Kidney (tissue), 14 donors: Measurements from ENCODE around the gene EIF4A2. TPM values are rescaled to one million over a fixed set of nuclear protein-coding genes. Genes with fewer than 3 reads are reported as not detected.
A peak's percentile ranks its signal among the peaks of the same experiment; 100 is the strongest.

Experiments
- DNase-seq, 5 donors: peaks; one replicate each; pipeline ENCODE4 v3.0.0-alpha.2; 2013 to 2020
- FAIRE-seq: peaks from 2 replicates; lab custom pipeline; 2012; peaks lifted over from hg19 to GRCh38; lab: Jason Lieb, UNC
- H3K27ac ChIP-seq, 2 donors: one replicate each; pipeline ENCODE4 v1.7.0; 2013; ENCODE audit warnings: low read depth in 2 of 2, low read length in 2 of 2, inconsistent platforms in 1 of 2
- H3K27me3 ChIP-seq: one replicate; pipeline ENCODE4 v1.7.1; 2013; ENCODE audit warnings: low read length, inconsistent platforms; ENCODE audit not compliant: control insufficient read depth, insufficient read depth
- H3K36me3 ChIP-seq, 3 donors: one replicate each; pipeline versions ENCODE4 v1.7.0 to v1.7.1; 2013; ENCODE audit warnings: low read length in 3 of 3, control low read depth in 1 of 3, inconsistent platforms in 1 of 3; ENCODE audit not compliant: insufficient read depth in 3 of 3, control insufficient read depth in 2 of 3
- H3K4me1 ChIP-seq, 3 donors: one replicate each; pipeline versions ENCODE4 v1.7.0 to v1.7.1; 2013; ENCODE audit warnings: low read length in 3 of 3, inconsistent platforms in 1 of 3, low read depth in 1 of 3; ENCODE audit not compliant: control insufficient read depth in 2 of 3, insufficient read depth in 2 of 3
- H3K4me3 ChIP-seq, 3 donors: one replicate each; pipeline versions ENCODE4 v1.7.0 to v1.8.1; 2013; ENCODE audit warnings: low read length in 3 of 3, control low read depth in 1 of 3, inconsistent platforms in 1 of 3
- H3K9ac ChIP-seq, 3 donors: one replicate each; pipeline versions ENCODE4 v1.7.0 to v1.7.1; 2013; ENCODE audit warnings: low read length in 3 of 3, control low read depth in 1 of 3, inconsistent platforms in 1 of 3
- H3K9me3 ChIP-seq, 3 donors: one replicate each; pipeline versions ENCODE4 v1.7.0 to v1.7.1; 2013; ENCODE audit warnings: low read length in 3 of 3, control low read depth in 1 of 3, inconsistent platforms in 1 of 3; ENCODE audit not compliant: control insufficient read depth in 2 of 3, insufficient read depth in 1 of 3
- CTCF ChIP-seq: IDR thresholded peaks from 3 replicates; pipeline ENCODE4 v1.5.1; 2012; ENCODE audit warnings: mild to moderate bottlenecking, moderate library complexity, borderline replicate concordance; ENCODE audit not compliant: insufficient read depth; ENCODE audit errors: extremely low read depth
- intact Hi-C: fragments of 100-400 bp; cut with DNase I; formaldehyde crosslinking; loops from one replicate; pipeline ENCODE4 v1.11.1; 2022
- polyA plus RNA-seq: library from polyadenylated mRNA; stranded (reverse); fragments of 350-450 nt; fragmentation: Illumina TruSeq; extraction: RNeasy Lipid Tissue Mini Kit (QIAGEN cat#74804); gene quantifications from one replicate; pipeline ENCODE4 v1.2.3, GENCODE V29; 2014; ENCODE audit warnings: low read depth, low replicate concordance; ENCODE audit not compliant: insufficient read depth
- total RNA-seq: library from RNA; stranded (reverse); fragmentation: NEBNext Ultra II Directional; extraction: Animal tissue kit (Norgen Biotek cat#: 25700); gene quantifications from one replicate; pipeline ENCODE4 v1.2.1, GENCODE V29; 2021
- donor health status: control.
- donor health status: control.
- donor health status: control.
- donor health status: control.
- donor health status: control.
- donor health status: DM: yes; HTN: yes; CAD: no.
- donor health status: Normal renal cell carcinoma (clear cell type).

The EIF4A2 gene
- total and polyA plus RNA-seq, 2 donors from 2014 or later, result 310 to 333 TPM

GRCh38 chr3:186743666-186744065 lies 39.7 kb upstream of the EIF4A2 start:
- no peak for TF ChIP-seq CTCF
- no peak overlapping the region for H3K4me3 ChIP-seq
- peaks cover 0 to 2% (median 0%) of the 10 kb centered on the region in 3 donors for H3K36me3 ChIP-seq
- DNase-seq (no peak), FAIRE-seq (no peak)
- H3K9me3 ChIP-seq, result no peaks in the 10 kb centered on the region
- H3K27ac ChIP-seq, result no peak overlapping the region
- intact Hi-C loops, result no loop called here
- no peaks in the 10 kb centered on the region for H3K27me3 ChIP-seq
- H3K9ac ChIP-seq, result no peak overlapping the region
- peaks cover 0 to 11% (median 0%) of the 10 kb centered on the region in 3 donors for H3K4me1 ChIP-seq

- no peak overlapping the region for H3K9ac ChIP-seq
- H3K27ac ChIP-seq, result no peak overlapping the region
Measured at GRCh38 chr3:186746008-186746407, 37.4 kb upstream of the EIF4A2 start.

GRCh38 chr3:186750316-186750715 lies 33.1 kb upstream of the EIF4A2 start:
- H3K9me3 ChIP-seq, result no peaks in the 10 kb centered on the region
- no peaks in the 10 kb centered on the region for H3K36me3 ChIP-seq
- DNase-seq (no peak), FAIRE-seq (no peak)
- no peak overlapping the region for H3K27ac ChIP-seq
- no peak for TF ChIP-seq CTCF
- H3K27me3 ChIP-seq, result no peaks in the 10 kb centered on the region
- intact Hi-C loops, result no loop called here
- H3K4me1 ChIP-seq, result peaks cover 0 to 2% (median 0%) of the 10 kb centered on the region in 3 donors
- no peak overlapping the region for H3K4me3 ChIP-seq
- H3K9ac ChIP-seq, result no peak overlapping the region

More at GRCh38 chr3:186746008-186746407, 37.4 kb upstream of the EIF4A2 start:
- intact Hi-C loops, result no loop called here
- DNase-seq (peak in 4 of 5 donors; percentile 20 to 61 (median 40)), FAIRE-seq (no peak)
- Histone ChIP-seq H3K9me3 (no peaks in the 10 kb centered on the region), H3K4me1 (peaks cover 0 to 11% (median 0%) of the 10 kb centered on the region in 3 donors), H3K4me3 (no peak overlapping the region), H3K36me3 (no peaks in the 10 kb centered on the region), H3K27me3 (no peaks in the 10 kb centered on the region)
- TF ChIP-seq CTCF, result no peak

- TF ChIP-seq CTCF, result no peak
- intact Hi-C loops, result no loop called here
- FAIRE-seq, result no peak
Measured at GRCh38 chr3:186751480-186751879, 31.9 kb upstream of the EIF4A2 start.

More at GRCh38 chr3:186751480-186751879, 31.9 kb upstream of the EIF4A2 start:
- no peak overlapping the region for H3K4me3 ChIP-seq
- no peak overlapping the region for H3K27ac ChIP-seq
- H3K9me3 ChIP-seq, result no peaks in the 10 kb centered on the region
- no peaks in the 10 kb centered on the region for H3K36me3 ChIP-seq
- no peak overlapping the region for H3K9ac ChIP-seq
- DNase-seq, result no peak
- no peaks in the 10 kb centered on the region for H3K27me3 ChIP-seq
- no peaks in the 10 kb centered on the region for H3K4me1 ChIP-seq
